ENCODE data around the gene ABCA1.

DNA sequence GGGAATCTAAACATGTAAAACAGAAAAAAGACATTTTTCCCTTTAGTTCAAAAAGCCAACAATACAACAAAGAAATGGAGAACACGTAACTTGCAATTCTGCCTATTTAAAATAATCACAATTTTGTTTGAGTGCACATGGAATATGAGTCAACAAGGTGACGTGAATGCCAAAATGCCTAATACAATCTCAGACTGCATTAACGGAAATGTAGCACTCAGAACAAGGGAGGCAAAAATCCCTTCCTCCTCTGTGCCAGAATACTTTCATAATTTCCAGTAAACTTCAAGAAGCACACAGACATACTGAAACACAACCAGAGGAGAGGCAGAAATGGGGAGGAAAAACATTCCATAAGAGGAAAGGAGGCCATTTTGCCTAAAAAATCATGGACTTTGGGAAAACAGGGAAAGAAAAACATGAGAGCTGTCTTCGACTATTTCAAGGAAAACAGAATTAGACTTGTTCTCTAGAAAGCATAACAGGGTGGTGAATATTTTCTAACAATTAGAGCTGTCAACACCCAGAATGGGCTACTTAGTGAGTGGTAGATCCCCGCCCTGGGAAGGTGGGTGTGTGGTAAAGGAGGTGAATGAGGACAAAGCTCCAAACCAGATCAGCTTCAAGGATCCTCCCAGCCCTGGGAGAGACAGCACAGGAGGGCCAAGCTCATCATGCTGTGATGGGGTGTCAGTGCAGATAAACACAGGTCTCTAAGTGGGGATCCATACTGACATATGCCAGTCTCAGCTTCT, 48.2 kb downstream of the ABCA1 start:
- TF ChIP-seq, protein P1, sequence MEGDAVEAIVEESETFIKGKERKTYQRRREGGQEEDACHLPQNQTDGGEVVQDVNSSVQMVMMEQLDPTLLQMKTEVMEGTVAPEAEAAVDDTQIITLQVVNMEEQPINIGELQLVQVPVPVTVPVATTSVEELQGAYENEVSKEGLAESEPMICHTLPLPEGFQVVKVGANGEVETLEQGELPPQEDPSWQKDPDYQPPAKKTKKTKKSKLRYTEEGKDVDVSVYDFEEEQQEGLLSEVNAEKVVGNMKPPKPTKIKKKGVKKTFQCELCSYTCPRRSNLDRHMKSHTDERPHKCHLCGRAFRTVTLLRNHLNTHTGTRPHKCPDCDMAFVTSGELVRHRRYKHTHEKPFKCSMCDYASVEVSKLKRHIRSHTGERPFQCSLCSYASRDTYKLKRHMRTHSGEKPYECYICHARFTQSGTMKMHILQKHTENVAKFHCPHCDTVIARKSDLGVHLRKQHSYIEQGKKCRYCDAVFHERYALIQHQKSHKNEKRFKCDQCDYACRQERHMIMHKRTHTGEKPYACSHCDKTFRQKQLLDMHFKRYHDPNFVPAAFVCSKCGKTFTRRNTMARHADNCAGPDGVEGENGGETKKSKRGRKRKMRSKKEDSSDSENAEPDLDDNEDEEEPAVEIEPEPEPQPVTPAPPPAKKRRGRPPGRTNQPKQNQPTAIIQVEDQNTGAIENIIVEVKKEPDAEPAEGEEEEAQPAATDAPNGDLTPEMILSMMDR (IDR thresholded peaks at IDR 0.05): no peak
- no peak for TF ChIP-seq POLR2A (IDR thresholded peaks at IDR 0.05)

Measured in Peyer's patch (tissue), 4 donors.